ENCODE results near the gene TGFB1.
A peak's percentile ranks its signal among the peaks of the same experiment; 100 is the strongest.
"Not testable (repeated sequence)": the region's sequence is repeated elsewhere in the genome, so short reads cannot be mapped to it uniquely, and the experiment has no call there.

Gene TGFB1

DNA sequence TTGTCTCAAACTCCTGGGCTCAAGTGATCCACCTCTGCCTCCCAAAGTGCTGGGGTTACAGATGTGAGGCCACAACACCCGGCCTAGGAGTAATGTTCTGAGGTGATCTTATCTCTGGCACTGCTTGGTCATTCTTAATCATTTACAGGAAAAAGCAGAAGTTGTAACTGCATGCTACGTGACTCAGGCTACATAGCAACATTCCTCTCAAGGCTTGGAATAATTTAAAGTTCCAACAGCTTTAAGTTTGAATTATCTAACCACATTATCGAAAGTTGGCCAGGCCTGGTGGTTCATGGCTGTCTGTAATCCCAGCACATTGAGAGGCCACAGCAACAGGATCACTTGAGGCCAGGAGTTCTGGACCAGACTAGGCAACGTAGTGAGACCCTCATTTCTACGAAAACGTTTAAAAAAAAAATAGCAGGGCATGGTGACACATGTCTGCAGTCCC, 14.2 kb upstream of the TGFB1 start:
- no peak for DNase-seq

DNA sequence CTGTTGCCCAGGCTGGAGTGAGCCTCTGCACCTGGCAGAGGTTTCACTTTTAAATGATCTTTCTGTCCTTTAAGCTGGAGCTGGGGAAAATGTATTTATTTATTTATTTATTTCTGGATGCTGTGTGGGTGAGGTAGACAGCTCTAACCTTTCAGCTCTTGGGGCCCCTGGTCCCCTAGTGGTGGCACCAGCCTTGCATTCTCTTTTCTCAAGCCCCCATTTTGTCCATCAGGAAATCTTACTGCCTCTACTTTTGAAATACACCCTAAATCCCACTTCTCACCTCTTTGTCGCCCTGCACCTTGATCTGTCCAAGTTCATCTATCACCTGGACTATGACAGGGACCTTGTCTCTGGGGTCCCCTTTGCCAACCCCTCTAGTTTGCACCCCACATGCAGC, 12.4 kb upstream of the TGFB1 start:
- DNase-seq, result no peak

DNA sequence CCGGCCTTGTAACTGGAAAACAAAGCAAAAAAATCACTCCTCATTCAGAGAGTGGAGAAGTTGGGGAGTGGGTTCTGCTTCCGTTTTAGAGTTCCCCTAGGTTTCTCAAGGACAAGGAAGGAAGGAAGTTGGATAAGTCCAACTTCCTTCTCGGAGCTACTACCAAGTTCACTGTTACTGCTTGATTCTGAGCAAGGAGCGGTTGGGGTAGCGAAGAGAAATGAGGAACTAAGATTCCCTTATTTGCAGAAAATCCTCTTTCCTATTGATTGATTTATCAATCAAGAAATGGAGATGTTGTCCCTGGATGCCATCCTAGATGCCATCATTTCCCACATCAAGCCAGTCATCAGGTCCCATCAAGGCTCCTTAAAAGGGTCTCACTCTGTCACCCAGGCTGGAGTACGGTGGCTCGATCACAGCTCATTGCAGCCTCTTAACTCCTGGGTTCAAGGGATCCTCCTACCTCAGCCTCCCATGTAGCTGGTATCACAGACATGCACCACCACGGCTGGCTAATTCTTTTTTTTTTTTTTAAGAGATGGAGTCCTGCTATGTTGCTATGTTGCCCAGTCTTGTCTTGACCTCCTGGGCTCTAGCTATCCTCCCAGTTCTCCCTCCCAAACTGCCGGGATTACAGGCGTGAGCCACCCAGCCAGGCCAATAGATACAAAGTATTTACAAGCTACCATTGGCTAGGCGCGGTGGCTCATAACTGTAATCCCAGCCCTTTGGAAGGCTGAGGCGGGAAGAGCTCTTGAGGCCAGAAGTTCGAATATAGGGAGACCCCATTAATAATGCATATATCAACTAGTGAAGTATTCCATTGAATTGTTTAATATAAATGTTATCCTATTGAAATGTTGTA, 11.0 kb upstream of the TGFB1 start:
- DNase-seq, result peak; percentile 50

DNA sequence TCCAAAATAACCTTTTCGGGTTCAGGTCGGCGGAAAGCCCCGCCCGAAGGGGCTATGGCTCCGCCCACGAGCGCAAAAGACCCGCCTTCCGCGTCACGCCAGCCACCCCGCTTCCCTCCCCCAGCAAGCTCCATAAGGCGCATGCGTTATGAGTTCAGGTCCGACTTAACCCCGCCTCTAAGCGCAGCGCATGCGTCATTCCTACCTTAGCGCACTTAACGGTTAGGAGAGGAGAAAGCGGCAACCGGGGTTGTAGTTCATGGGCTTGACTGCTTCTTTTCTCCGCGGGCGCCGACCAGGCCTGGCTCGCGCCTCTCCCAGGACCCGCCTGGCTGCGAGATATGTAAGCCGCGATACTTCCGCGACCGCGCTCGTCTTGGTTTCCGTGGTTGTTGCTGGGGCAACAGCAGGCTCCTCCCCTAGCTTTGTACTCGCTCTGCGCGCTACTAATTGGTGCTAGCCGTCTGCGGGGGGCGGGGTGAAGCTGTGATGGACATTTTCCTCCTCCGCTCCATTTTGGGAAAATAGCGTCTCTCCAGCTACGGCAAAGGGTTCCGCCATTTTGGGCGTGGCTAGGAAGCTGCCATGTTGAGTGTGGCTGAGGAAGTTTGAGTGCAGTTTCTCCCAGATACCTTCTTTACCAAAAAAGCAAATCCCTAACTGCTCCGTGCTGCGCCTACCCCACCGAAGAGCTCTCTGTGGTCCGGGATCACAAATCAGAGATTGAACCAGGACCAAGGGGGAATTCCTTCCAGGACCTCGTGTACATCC, 10.2 kb upstream of the TGFB1 start, which contains the start of gene B9D2:
Gene B9D2, minus strand, starts transcription at position 397 of the 771 bp plus-strand sequence. CDS start 630 bp downstream, outside the sequence.
- peak; percentile 100 for DNase-seq

DNA sequence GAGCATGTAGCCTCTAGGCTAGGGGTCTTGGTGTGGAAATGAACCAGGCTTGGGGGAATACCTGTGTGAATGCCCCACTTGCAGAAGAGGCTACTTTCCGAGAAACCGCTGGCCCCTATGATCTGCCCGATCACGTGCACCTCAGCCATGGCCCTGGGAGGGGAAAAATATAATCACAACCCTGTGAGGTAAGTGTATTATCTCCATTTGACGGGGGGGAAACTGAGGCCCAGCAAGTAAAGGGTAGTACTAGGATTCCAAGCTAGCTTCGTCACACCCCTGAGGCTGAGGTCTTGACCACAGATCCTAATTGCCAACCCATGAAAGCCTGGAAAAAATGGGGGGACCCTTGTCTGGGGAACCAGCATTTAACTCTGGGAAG, 9.6 kb upstream of the TGFB1 start:
- no peak for DNase-seq

DNA sequence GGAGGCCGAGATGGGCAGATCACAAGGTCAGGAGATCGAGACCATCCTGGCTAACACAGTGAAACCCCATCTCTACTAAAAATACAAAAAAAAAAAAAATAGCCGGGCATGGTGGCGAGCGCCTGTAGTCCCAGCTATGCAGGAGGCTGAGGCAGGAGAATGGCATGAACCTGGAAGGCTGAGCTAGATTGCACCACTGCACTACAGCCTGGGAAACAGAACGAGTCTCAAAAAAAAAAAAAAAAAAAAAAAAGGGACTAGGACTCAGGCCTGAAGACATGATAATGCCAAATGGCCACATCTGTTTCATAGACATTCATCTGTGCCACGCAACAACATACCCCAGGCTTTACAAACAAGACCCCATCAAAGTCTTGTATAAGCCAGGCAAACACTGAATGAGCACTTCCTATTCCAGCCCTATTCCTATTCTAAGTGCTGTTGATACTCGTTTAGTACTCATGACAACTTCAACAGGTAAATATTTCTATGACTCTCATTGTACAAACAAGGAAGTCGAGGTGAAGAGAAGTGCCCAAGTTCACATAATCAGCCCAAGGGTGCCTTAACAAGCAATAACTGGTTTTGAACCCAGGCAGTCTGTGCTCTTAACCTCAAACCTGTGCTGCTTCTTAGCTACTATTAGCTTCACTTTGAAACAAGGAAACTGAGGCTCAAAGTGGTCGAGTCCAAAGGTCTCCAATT, 8.6 kb upstream of the TGFB1 start:
- DNase-seq, result no peak

DNA sequence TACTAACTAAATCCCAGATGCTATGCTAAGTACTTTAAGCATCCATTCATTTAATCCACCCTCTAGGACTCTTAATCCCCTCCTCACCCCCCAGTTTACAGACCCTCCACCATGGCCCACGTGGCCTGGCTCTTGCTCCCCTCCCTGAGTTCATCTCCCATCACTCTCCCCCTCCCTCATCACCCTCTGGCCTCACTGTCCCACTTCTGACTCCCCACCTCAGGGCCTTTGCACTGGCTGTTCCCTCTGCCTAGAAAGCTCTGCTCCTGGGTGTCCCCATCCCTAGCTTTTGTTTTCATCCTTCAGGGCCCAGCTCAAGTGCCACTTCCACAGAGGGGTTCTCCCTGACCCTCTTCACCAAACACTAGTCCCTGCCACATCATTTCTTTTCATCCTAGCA, 6.0 kb upstream of the TGFB1 start:
- DNase-seq, result no peak

DNA sequence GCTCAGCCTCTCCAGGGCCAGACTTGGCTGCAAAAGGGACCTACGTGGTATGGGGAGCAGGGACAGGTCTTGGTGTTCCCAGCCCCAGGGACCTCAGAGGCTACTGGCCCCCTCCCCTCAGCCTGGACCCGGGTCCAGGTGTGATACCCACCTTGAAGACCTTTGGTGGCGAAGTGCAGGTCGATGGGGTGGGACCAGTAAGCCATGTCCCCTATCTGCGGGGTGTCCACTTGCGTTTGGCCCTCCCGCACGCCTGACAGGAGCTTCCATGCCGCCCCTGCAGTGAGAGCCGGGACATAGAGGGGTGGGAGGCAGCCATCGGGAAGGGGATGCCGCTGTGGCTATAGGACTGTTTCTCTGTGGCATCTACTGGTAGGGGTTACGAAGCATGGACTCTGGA, 4.0 kb upstream of the TGFB1 start:
- no peak for DNase-seq

DNA sequence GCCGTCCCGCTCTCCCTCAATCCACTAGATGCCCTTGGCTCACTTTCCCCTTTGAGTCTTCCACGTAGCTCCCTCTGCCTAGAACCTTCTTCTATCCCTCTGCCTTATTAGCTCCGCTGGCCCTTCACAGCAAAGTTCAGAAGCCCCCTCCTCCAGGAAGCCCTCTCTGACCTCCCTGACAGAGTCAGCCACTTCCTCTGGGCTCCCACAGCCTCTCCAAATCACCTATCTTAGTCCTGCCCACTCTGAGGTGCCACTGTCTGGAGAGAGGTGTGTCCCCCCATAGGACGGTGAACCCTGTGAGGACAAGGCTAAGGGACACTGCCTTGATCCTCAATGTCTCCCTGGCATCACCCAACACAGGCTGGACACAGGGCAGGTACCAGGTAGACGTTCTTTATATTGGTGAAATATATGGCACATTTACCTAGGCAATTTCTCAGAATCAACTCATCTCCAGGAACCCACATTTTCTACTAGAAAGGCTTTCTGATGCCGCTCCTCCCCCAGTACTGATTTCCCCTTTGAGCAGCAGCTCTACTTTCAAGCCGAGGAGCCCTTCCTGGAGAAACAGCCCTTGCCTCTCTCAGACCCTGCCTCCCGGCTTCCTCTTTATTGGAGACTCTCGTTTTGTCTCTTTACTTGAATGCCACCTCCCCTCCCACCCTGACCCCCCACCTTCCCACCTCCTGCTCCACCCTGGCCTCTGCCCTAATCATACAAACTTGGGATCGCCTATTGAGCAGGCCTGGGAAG, 3.4 kb upstream of the TGFB1 start:
- no peak for DNase-seq

DNA sequence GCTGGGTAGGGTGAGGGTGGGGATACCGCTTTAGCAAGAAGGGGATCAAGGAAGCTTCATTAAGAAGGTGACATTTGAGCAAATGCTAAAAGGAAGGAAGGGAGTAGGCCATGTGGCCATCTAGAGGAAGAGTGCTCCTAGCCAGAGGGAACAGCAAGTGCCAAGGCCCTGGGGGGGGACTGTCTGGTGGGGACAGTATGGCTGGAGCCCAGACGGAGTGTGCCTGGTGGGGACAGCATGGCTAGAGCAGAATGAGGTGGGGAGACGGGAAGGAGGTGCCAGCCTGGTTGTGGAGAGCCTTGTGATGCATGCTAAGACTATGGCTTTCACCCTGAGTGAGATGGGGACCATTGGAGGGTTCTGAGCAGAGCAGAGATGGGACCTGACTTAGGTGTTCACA, 2.1 kb upstream of the TGFB1 start:
- DNase-seq, result no peak

DNA sequence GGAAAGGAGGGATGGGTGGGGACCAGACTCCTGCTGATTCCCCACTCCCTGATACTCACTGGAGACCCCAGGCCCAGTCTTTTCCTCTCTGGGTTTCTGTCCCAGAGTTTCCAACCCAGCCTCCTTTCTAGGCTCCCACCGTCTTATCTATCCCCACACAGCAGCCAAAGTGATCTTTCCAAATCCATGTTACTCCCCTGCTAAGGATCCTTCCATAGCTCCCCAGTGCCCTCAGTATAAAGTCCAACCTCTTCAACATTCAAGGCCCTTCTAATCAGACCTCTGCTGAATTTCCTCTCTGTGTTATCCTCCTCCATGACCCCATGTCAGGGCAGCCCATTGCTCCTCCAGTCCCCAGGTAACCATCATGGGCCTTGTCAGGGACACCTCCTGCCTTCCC, 1.3 kb upstream of the TGFB1 start:
- no peak for DNase-seq

DNA sequence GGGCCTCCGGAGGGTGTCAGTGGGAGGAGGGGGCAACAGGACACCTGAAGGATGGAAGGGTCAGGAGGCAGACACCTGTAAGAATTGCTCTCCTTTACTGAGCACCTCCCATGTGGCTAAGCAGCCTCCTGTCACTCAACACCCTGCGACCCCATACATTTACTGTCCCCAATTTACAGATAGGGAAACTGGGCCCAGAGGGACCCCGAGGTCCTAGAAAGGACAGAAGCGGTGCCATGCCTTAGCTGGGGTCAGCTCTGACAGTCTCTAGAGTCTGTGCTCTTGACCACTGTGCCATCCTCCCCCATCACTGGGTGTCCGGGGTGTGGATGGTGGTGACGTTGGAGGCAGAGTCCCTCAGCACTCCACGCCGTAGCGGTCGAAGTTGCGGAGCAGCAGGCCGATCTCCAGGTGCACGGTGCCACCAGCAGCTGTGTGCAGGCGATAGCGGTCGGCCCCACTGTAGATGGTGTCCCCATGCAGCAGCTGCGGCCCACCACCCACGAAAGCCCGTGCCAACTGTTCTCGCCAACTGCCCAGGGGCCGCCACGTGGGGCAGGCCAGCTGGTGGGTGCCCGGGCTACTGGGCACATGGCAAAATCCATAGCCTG, 726 bp upstream of the TGFB1 start:
- no peak for DNase-seq

DNA sequence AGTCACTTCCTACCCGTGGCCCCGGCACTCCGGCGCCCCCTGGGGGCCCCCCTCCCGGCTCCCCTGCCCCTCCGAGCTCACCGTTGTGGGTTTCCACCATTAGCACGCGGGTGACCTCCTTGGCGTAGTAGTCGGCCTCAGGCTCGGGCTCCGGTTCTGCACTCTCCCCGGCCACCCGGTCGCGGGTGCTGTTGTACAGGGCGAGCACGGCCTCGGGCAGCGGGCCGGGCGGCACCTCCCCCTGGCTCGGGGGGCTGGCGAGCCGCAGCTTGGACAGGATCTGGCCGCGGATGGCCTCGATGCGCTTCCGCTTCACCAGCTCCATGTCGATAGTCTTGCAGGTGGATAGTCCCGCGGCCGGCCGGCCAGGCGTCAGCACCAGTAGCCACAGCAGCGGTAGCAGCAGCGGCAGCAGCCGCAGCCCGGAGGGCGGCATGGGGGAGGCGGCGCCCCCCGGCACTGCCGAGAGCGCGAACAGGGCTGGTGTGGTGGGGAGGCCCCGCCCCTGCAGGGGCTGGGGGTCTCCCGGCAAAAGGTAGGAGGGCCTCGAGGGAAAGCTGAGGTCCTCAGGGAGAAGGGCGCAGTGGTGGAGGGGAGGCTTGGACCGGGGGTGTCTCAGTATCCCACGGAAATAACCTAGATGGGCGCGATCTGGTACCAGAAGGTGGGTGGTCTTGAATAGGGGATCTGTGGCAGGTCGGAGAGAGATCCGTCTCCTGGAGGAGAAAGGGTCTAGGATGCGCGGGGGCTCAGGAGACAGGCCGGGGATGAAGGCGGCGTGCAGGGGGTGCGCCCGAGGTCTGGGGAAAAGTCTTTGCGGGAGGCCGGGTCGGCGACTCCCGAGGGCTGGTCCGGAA, 885 bp downstream of the TGFB1 start:
- no peak for DNase-seq

DNA sequence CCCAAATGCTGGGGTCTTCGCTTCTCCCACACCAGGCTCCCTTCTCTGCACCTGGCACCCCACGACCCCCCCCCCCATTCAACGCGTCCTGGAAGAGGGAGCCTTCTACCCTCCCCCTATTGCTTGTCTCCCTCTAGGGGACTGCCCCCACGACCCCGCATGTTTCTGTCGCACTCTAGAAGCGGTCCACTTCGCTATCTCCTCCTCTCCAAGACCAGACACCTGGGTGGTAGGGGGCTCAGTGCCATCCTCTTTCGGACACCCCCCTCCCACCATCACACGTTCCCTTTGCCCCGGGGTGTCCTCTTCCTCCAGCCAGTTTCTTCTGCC, 1.5 kb downstream of the TGFB1 start:
- DNase-seq, result no peak

DNA sequence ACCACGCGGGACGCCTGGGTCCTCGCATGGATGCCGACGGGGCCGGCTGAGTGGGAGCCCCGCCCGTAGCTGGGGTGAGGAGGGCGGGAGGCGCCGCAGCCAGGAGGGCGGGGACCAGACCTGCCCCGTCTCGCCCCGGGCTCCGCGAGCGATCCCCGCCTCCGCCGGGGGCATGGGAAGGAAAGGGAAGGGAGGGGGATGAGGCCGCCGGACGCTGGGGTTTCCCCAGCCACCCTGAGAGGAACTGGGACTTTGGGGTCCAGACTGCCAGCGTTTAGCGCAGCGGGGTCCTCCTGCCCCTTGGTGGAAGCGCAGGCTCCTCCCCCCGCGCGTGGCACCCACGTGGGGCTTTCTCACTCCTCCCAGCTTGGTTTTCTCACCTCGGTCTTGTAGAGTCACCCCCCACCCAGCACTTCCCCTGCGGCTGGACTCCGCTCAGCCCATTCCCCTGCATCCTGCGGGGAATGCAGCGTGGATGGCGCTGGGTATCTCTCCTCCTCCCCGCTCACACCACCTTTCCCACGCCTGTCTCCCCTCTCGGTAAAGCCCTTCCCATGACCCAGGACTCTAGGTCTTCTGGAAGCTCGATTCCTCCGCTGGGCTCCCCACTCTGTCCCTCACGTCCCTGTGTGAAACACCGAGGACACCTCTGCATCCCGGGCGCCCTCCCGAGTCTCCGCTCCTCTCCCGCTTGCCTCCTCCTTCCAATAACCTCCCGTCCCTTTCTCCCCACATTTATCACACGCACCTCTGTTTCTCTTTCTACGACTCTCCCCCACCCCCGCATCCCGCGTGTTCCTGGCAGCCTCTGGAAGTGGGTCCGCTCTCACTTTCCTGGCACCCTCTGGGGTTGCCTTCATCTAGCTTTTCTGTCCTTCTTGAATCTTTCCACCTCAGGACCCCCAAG, 2.1 kb downstream of the TGFB1 start:
- DNase-seq, result no peak

DNA sequence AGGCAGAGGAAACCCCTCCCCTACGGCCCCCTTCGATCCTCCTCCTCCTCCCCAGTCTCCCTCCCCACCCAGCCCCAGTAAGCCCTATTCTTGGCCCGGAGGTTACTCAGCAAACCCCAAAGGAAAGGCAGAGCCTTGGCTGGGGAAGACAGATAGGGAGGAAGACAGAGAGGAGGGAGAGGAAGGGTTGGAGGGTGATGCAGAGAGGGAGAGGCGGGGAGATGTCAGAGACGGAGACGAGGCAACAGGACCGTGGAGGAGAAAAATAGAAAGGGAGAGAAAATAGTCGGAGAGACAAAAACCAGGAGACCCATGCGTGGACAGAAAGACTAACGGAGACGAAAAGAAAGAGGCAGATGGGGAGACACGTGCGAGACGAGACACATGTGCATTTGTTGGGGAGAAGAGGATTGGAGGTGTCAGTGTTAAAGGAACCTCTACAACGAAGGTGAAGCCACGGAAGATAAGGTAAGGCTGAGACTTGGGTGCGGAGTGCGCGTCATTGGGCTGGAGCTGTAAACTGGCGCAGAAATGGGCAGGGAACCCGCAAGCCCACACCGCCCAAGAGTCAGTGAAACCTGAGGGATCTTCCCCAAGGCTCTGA, 2.9 kb downstream of the TGFB1 start:
- DNase-seq, result no peak

DNA sequence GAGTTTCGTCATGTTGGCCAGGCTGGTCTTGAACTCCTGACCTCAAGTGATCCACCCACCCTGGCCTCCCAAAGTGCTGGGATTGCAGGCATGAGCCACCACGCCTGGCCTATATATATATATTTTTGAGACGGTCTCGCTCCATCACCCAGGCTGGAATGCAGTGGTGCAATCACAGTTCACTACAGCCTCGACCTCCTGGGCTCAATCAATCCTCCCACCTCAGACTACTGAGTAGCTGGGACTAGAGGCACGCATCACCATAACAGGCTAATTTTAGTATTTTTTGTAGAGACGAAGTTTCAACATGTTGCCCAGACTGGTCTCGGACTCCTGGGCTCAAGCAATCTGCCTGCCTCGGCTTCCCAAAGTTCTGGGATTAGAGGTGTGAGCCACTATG, 6.8 kb downstream of the TGFB1 start:
- DNase-seq, result not testable (repeated sequence)

DNA sequence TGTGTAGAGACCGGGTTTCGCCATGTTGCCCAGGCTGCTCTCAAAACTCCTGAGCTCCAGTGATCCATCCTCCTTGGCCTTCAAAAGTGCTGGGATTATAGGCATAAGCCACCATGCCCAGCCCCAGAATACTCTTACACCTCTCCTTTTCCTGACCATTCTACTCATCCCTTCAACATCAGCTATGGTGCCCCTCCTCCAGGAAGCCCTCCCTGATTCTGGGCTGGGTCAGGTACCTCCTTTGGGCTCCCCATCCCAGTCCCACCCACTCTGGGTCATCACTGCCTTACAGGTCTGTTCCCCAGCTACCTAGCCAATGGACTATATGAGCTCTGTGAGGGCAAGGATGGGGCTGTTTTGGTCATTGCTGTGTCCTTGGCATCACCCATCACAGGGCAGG, 9.6 kb downstream of the TGFB1 start:
- DNase-seq, result no peak

DNA sequence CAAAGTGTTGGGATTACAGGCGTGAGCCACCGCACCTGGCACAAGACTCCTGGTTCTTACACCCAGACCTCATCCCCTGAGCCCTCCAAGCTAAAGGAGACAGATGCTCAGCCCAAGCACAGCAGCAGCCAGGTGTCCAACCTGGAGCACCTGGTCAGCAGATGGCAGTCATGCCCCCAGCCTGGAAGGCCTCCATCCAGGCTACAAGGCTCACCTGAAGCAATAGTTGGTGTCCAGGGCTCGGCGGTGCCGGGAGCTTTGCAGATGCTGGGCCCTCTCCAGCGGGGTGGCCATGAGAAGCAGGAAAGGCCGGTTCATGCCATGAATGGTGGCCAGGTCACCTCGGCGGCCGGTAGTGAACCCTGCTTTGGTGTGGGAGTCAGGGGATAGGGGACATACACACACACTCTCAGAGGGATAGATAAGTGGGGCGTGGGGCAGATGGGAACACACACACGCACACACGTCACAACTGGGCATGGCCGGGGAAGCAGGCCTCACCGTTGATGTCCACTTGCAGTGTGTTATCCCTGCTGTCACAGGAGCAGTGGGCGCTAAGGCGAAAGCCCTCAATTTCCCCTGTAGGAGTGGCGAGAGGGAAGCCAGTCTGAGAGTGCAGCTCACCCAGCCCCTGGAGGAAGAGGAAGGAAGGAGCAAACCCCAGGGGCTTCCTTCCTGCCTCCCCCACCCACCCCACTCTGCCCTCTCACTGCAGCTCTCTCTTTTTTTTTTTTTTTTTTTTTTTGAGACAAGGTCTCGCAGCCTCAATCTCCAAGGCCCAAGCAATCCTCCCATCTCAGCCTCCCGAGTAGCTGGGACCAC, 11.8 kb downstream of the TGFB1 start:
- no peak for DNase-seq

Data from NCI-H2227 treated with DMSO at 0.1 percent for 48 hours (cell line).